ACC112 (cell line): ENCODE measurements around the gene SOD2.
"Not testable (repeated sequence)": the region's sequence is repeated elsewhere in the genome, so short reads cannot be mapped to it uniquely, and the experiment has no call there.

Experiments
- H2AFZ ChIP-seq: fragments of 200-600 bp; sonication (generic); one replicate; pipeline ENCODE4 v1.6.0; 2017; ENCODE audit warnings: antibody characterized with exemption, low read length; ENCODE audit not compliant: unreplicated experiment
- H3K27ac ChIP-seq: fragments of 200-600 bp; sonication (generic); 2 replicates; pipeline ENCODE4 v1.5.1; 2014; ENCODE audit warnings: low read depth, mild to moderate bottlenecking, antibody characterized with exemption, low read length, moderate library complexity
- H3K27me3 ChIP-seq: fragments of 200-600 bp; sonication (generic); 2 replicates; pipeline ENCODE4 v1.6.1; 2014; ENCODE audit warnings: mild to moderate bottlenecking, antibody characterized with exemption, low read length, moderate library complexity, mixed read lengths; ENCODE audit not compliant: insufficient read depth
- H3K36me3 ChIP-seq: fragments of 200-600 bp; sonication (generic); 2 replicates; pipeline ENCODE4 v1.6.1; 2016; ENCODE audit warnings: mild to moderate bottlenecking, antibody characterized with exemption, low read length, moderate library complexity, mixed read lengths; ENCODE audit not compliant: insufficient read depth
- H3K4me1 ChIP-seq: fragments of 200-600 bp; sonication (generic); one replicate; pipeline ENCODE4 v1.6.1; 2016; ENCODE audit warnings: low read length, mixed read lengths; ENCODE audit not compliant: insufficient read depth, unreplicated experiment, control insufficient read depth
- H3K4me3 ChIP-seq: fragments of 200-600 bp; sonication (generic); 2 replicates; pipeline ENCODE4 v1.5.1; 2014; ENCODE audit warnings: mild to moderate bottlenecking, low read depth, low read length
- H3K79me2 ChIP-seq: fragments of 200-600 bp; sonication (generic); one replicate; pipeline ENCODE4 v1.6.0; 2016; ENCODE audit warnings: low read length; ENCODE audit not compliant: control insufficient read depth, unreplicated experiment, insufficient read depth

SOD2 gene

DNA sequence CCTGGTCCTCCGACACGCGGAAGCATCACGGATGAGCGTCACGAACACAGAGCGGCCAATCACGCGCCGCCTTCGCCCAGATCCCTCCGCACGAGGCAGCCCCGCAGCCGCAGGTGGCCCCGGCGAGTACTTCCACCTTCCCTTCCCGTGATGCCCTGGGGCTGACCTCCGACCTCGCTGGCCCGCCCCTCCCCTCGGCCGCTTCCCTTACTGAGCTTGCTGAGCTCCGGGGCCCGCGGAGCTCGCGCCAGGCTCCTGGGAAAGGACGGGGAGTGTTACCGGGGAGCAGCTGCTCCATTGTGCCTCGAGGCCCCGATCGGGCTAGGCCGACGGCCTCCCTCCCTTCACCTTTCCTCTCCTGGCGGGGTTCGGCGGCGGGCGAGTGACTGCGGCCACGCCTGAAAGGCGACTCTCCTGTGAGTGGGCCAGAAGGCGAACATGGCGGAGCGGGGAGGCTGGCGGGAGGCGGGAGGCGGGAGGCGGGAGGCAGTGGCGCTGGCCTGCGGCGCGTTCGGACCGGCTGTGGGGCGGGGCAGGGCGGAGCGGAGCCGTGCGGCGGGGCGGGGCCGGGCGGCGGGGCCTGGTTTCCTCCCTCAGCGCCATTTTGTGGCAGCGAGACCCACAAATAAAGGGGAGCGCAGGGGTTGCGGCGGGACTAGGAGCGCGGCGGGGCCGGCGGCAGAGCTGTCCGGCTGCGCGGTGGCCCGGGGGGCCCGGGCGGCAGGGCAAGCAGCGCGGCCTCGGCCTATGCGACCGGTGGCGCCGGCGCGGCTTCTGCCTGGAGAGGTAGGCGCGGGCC is 34.1 kb upstream of the SOD2 start, which contains the start of gene WTAP:
Gene WTAP (plus strand): TSS at position 589 of the 799 bp plus-strand sequence. CDS start 8,760 bp downstream, outside the sequence.
- Histone ChIP-seq H3K4me3 (peak within 1 kb of the TSS; percentile 93), H3K27ac (peak within 1 kb of the TSS; percentile 97), H3K4me1 (peaks cover 18% of the 10 kb centered on the region), H3K36me3 (peaks cover 4% of the 10 kb centered on the region; the same call in 1 of the 2 replicates), H3K79me2 (peaks cover 89% of the 10 kb centered on the region), H2AFZ (peak within 1 kb of the TSS; percentile 47), H3K27me3 (no peaks in the 10 kb centered on the region)

DNA sequence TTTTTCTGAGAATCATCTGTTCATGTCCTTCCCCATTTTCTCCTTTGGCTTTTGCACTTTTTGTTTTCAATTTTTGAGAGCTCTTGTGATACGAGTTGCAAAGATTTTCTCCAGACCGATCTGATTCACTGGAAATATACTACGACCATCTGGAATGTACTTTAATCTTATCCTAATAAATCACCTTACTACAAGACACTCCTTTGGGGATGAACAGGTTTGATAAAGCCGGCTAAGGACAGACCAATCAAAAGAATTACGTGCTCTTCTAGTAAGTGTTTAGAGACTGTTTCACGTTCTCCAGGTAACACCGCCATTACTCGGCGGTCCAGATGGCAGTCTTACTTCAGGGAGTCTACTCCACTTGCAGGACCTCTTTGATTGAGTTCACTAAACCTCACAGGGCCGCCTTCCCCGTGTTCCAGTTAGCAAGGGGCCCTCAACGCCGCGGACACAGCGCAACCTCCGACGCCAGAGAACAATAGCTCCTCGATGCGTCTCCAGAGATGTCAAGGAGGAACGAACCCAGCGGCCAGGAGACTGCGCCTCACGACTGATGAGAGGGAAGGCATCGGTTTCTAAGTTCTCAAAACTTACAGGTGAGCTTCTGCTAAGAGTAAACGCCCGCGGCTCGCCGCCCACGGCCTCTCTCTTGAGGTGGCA is 33.3 kb upstream of the SOD2 start:
- Histone ChIP-seq H3K27me3 (no peaks in the 10 kb centered on the region), H3K4me1 (peaks cover 18% of the 10 kb centered on the region), H3K27ac (peak overlapping the region; percentile 97), H3K4me3 (peak overlapping the region; percentile 93), H3K79me2 (peaks cover 85% of the 10 kb centered on the region), H2AFZ (peak overlapping the region; percentile 26), H3K36me3 (0 out of 2 replicates have a peak, but pooled peaks cover 4% of the 10 kb centered on the region)

DNA sequence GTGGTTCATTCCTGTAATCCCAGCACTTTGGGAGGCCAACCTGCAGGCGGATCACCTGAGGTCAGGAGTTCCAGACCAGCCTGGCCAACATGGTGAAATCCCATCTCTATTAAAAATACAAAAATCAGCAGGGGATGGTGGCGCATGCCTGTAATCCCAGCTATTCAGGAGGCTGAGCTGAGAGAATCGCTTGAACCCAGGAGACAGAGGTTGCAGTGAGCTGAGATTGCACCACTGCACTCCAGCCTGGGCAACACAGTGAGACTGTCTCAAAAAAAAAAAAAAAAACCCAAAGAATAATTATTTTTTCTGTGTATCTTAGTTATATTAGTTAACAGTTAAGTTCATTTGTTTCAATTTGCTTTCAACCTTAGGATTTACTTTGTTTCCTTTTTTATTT is 32.2 kb upstream of the SOD2 start:
- H3K27ac ChIP-seq, H3K36me3 ChIP-seq, H3K27me3 ChIP-seq, H3K4me3 ChIP-seq, H2AFZ ChIP-seq: not testable (repeated sequence)
- peaks cover 15% of the 10 kb centered on the region for H3K4me1 ChIP-seq
- H3K79me2 ChIP-seq = peaks cover 76% of the 10 kb centered on the region

DNA sequence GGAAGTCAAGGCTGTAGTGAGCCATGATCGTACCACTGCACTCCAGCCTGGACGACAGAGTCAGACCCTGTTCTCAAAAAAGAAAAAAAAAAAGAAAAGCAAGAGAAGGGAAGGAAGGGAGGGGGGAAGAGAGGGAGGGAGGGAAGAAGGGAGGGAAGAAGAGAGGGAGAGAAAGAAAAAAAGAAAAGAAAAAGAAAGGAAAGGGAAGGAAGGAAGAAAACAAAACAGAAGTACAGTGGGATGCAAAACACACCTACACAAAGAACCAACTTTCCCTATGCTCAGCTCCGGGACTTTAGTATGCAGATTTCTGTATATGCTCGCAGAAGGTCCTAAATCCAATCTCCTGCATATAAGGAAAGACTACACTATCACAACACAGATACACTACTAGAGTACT is 31.7 kb upstream of the SOD2 start:
- Histone ChIP-seq H3K27ac (no peak overlapping the region), H3K4me1 (peaks cover 10% of the 10 kb centered on the region), H3K79me2 (peaks cover 73% of the 10 kb centered on the region), H3K36me3 (0 out of 2 replicates have a peak, but pooled peaks cover 4% of the 10 kb centered on the region), H3K4me3 (no peak overlapping the region), H2AFZ (no peak overlapping the region), H3K27me3 (no peaks in the 10 kb centered on the region)

DNA sequence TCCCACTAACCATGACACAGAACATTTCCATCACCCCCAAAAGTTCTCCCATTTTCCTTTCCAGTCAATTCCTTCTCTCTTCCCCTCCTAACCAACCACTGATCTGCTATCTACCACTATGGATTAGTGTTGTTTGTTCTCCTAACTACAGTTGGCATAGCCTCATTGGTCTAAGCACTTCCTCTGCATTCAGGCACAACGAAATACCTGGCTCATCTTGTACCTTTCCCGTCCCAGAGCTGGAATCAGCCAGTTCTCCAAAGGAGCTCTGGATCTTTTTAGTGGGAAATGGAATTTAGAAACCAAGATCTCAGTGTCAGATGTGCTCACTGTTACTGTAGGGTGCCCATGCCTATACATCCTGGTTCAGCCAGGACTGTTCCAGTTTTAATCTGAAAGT is 30.2 kb upstream of the SOD2 start:
- H3K4me1 ChIP-seq = peaks cover 14% of the 10 kb centered on the region
- no peaks in the 10 kb centered on the region for H3K27me3 ChIP-seq
- no peak overlapping the region for H3K4me3 ChIP-seq
- H2AFZ ChIP-seq = no peak overlapping the region
- H3K27ac ChIP-seq = no peak overlapping the region
- H3K36me3 ChIP-seq = no peaks in the 10 kb centered on the region
- H3K79me2 ChIP-seq = peaks cover 58% of the 10 kb centered on the region

DNA sequence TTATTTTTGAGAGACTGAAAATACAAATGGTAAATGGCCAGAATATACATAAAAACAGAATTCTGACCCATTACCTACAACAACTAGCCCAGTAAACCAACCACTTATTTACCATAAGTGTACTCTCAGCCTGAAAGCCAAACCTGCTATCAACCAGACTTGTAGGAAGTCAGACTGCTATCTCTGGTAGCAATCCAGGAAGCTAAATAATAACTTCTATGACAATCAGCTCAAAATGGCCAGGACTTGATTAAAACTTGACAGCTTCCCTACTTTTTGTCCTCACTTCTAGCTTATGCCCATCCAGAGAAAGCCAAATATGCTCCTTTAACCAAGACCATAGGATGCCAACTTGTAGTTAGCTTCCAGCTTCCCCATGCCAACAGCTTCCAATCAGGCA is 29.6 kb upstream of the SOD2 start:
- H3K4me1 ChIP-seq = peaks cover 19% of the 10 kb centered on the region
- H3K27ac ChIP-seq = no peak overlapping the region
- H3K4me3 ChIP-seq = no peak overlapping the region
- H3K27me3 ChIP-seq = no peaks in the 10 kb centered on the region
- H3K79me2 ChIP-seq = peaks cover 52% of the 10 kb centered on the region
- H2AFZ ChIP-seq = no peak overlapping the region
- no peaks in the 10 kb centered on the region for H3K36me3 ChIP-seq

DNA sequence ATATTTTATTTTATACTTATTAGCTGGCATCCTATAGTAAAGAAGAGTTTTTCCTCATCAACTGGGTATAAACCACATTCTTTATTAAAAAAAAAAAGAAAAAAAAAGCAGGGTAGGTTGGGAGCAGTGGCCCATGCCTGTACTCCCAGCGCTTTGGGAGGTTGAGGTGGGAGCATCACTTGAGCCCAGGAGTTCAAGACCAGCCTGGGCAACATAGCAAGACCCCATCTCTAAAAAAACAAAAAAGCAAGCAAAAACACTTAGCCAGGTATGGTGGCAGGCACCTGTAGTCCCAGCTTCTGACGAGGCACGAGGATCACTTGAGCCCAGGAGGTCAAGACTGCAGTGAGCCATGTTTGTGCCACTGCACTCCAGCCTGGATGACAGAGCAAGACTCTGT is 28.9 kb upstream of the SOD2 start:
- not testable (repeated sequence) for H3K4me3 ChIP-seq, H3K27me3 ChIP-seq, H3K27ac ChIP-seq, H2AFZ ChIP-seq, H3K36me3 ChIP-seq
- peaks cover 26% of the 10 kb centered on the region for H3K4me1 ChIP-seq
- peaks cover 48% of the 10 kb centered on the region for H3K79me2 ChIP-seq

DNA sequence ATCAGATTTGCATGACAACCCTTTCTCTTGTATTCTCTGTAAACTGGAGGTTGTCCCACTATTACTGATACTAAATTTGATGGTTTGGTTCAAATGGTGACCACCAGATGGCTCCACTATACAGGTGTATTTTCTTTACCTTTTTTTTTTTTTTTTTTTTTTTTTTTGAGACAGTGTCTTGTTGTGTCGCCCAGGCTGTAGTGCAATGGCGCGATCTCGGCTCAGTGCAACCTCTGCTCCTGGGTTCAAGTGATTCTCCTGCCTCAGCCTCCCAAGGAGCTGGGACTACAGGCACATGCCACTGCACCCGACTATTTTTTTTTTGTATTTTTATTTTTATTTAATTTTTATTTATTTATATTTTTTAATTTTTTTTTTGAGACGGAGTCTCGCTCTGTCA is 27.7 kb upstream of the SOD2 start:
- Histone ChIP-seq H3K4me1 (peaks cover 33% of the 10 kb centered on the region), H3K4me3 (no peak overlapping the region)

DNA sequence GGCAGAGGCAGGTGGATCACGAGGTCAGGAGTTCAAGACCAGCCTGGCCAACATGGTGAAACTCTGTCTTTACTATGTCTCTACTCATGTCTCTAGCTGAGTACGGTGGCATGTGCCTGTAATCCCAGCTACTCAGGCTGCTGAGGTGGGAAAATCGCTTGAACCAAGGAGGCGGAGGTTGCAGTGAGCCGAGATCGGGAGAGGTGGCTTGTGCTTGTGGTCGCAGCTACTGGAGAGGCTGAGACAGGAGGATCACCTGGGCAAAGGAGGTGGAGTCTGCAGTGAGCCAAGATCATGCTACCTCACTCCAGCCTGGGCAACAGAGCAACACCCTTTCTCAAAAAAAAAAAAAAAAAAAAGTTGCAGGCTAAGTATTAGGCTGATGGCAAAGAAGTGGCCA is 26.2 kb upstream of the SOD2 start:
- no peak overlapping the region for H3K27ac ChIP-seq
- peaks cover 44% of the 10 kb centered on the region for H3K4me1 ChIP-seq
- H2AFZ ChIP-seq = no peak overlapping the region
- H3K79me2 ChIP-seq = peaks cover 29% of the 10 kb centered on the region
- 0 out of 2 replicates have a peak, but pooled peaks cover 5% of the 10 kb centered on the region for H3K36me3 ChIP-seq
- H3K4me3 ChIP-seq = no peak overlapping the region
- H3K27me3 ChIP-seq = no peaks in the 10 kb centered on the region

More for the DNA sequence above, 27.7 kb upstream of the SOD2 start:
- Histone ChIP-seq H3K27me3 (no peaks in the 10 kb centered on the region), H2AFZ (no peak overlapping the region), H3K27ac (no peak overlapping the region), H3K79me2 (peaks cover 37% of the 10 kb centered on the region), H3K36me3 (no peaks in the 10 kb centered on the region)

DNA sequence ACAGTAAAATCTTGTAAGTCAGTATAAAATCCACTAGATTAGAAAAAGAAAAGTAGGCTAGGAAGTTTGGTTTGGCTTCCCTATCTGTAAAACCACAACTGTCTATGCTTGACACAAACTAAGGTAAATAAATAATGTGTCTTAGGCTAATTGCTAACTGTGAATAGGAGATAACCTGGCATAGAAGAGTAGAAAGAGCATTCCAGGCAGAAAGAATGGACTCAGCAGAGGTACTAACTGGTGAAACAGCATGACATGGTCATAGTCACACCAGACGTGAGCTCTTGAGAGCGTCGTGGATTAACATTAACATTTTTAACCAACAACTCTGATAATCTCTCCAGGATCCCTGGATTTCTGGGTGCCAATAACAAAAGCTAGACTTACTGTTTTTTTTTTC is 25.6 kb upstream of the SOD2 start:
- peaks cover 43% of the 10 kb centered on the region for H3K4me1 ChIP-seq
- H3K79me2 ChIP-seq = peaks cover 27% of the 10 kb centered on the region
- H3K36me3 ChIP-seq = 0 out of 2 replicates have a peak, but pooled peaks cover 5% of the 10 kb centered on the region
- no peak overlapping the region for H3K4me3 ChIP-seq
- H2AFZ ChIP-seq = no peak overlapping the region
- peak overlapping the region; percentile 50; the same call in 1 of the 2 replicates for H3K27ac ChIP-seq
- H3K27me3 ChIP-seq = no peaks in the 10 kb centered on the region
